IMR-90 (cell line): Measurements from ENCODE around the gene LDLRAD3.

Experiments
- MAFK ChIP-seq: IDR thresholded peaks from 2 replicates; pipeline ENCODE4 v1.6.1; 2012; ENCODE audit warnings: low read depth, low read length, improper control_type of control experiment
- RAD21 ChIP-seq: IDR thresholded peaks from 2 replicates; pipeline ENCODE4 v1.6.1; 2012; ENCODE audit warnings: low read length, improper control_type of control experiment
- SMC3 ChIP-seq: fragments of 150-350 bp; IDR thresholded peaks from 2 replicates; pipeline ENCODE4 v1.6.1; 2016; ENCODE audit warnings: low read depth, mild to moderate bottlenecking, antibody characterized with exemption, low read length, moderate library complexity
- TF ChIP-seq, protein P1 (sequence below): conservative IDR thresholded peaks from 2 replicates; pipeline ENCODE4 v1.5.1; 2012; ENCODE audit warnings: mild to moderate bottlenecking, low read depth, low read length, improper control_type of control experiment

GRCh38 chr11:36237391-36237790, 293.5 kb downstream of the LDLRAD3 start:
- TF ChIP-seq SMC3 (no peak), RAD21 (no peak), MAFK (no peak)
- TF ChIP-seq, protein P1, sequence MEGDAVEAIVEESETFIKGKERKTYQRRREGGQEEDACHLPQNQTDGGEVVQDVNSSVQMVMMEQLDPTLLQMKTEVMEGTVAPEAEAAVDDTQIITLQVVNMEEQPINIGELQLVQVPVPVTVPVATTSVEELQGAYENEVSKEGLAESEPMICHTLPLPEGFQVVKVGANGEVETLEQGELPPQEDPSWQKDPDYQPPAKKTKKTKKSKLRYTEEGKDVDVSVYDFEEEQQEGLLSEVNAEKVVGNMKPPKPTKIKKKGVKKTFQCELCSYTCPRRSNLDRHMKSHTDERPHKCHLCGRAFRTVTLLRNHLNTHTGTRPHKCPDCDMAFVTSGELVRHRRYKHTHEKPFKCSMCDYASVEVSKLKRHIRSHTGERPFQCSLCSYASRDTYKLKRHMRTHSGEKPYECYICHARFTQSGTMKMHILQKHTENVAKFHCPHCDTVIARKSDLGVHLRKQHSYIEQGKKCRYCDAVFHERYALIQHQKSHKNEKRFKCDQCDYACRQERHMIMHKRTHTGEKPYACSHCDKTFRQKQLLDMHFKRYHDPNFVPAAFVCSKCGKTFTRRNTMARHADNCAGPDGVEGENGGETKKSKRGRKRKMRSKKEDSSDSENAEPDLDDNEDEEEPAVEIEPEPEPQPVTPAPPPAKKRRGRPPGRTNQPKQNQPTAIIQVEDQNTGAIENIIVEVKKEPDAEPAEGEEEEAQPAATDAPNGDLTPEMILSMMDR, result no peak
